Fibroblast of skin of scalp (primary cell): Measurements from ENCODE around the gene LCNL1.
"Not testable (repeated sequence)": the region's sequence is repeated elsewhere in the genome, so short reads cannot be mapped to it uniquely, and the experiment has no call there.

ENCODE experiments used
- DNase-seq: peaks from one replicate; pipeline ENCODE4 v3.0.0-alpha.2; 2013

LCNL1 gene

GRCh38 chr9:137028263-137029057 lies 45.7 kb downstream of the LCNL1 start:
- peak; percentile 55 for DNase-seq

- DNase-seq: peak; percentile 44
These were observed 46.5 kb downstream of the LCNL1 start for GRCh38 chr9:137029058-137029936.

- no peak for DNase-seq
These were observed 47.2 kb downstream of the LCNL1 start for GRCh38 chr9:137030006-137030405.

DNA sequence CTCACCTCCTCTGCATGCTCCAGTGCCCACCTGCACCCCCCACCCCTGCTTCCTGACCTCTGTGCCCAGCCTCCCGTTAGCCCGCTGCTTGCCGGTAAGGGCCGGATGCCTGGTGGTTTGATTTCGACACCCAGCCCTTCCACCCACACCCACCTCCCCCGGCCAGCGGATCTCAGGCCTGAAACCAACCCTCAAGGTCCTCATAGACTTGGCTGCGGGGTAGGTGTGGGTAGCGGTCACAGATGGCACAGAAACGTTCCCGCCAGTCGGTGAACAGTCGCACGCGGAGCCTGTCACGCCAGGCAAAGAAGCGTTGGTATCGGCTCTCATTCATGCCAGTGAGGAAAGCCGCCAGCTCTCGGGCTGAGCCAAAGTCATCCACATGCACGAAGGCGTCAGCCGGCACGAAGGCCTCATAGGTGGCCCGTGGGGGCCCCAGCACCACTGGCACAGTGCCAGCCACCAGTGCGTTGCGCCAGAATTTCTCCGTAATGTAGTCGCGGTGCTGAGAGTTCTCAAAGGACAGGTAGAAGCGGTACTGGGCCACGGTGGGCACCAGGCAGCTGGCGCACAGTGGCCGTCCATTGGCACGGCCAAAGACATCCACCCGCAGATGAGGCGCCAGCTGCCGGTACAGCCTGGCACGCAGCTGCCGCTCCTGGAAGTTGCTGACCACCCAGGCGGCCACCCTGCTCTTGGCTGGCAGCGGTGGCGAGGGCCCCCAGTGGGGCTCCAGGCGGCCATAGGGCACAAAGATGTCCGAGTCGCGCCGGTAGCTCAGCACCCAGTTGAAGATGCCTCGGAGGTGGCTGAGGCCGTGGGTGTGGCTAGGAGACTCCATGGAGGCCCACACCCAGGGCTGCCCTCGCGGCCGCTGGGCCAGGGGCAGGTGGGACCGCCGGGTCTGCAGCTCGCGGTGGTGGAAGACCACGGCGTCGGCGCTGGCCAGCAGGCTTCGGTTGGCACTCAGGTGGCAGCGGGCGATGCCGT lies 48.0 kb downstream of the LCNL1 start:
- no peak for DNase-seq

- DNase-seq: no peak
These were observed 49.3 kb downstream of the LCNL1 start, which contains the start of gene FUT7 for GRCh38 chr9:137031904-137032640. Gene FUT7 (minus strand): TSS chr9:137032088. CDS start chr9:137031991, 97 bp downstream.

GRCh38 chr9:137032858-137033257 lies 50.1 kb downstream of the LCNL1 start:
- DNase-seq: no peak

DNA sequence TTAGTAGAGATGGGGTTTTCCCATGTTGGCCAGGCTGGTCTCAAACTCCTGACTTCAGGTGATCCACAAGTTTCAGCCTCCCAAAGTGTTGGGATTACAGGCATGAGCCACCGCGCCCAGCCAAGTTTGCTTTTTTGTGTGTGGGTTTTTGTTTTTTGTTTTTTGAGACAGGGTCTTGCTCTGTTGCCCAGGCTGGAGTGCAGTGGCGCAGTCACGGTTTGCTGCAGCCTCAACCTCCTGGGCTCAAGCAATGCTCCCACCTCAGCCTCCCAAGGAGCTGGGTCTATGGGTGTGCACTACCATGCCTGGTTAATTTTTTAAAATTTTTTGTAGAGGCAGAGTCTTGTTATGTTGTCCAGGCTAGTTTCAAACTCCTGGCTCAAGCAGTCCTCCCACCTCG lies 50.7 kb downstream of the LCNL1 start:
- DNase-seq: not testable (repeated sequence)

DNA sequence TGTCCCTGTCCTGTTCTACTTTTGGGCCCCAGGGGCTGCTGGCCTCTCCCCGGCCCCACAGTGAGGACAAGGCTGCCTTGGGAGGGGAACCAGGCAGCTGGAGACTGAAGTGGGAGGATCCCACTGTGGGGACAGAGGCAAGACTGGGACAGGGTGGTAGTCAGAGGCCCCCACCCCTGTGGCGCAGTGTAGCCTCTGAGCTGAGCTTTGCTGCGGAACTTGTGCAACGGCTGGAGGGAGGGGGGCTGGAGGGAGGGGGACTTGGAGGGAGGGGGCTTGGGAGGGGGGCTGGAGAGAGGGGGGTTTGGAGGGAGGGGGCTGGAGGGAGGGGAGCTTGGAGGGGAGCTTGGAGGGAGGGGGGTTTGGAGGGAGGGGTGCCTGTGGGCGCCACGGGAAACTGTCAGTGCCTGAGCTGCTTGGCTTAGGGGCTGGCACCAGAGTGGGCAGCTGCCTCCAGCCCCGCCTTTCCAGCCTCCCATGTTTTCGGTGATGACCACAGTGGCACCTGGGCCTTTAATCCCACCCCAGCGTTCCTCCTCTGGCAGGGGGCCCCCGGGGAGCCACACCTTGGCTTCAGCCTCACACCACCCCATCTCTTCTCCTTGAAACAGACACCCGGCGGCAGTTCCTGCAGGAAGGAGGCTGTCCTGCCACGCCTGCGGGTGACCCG lies 51.4 kb downstream of the LCNL1 start:
- DNase-seq: no peak

GRCh38 chr9:137034709-137035506 lies 52.1 kb downstream of the LCNL1 start:
- DNase-seq: peak; percentile 70
